ENCODE measurements around the gene EMILIN3.

Gene EMILIN3

DNA sequence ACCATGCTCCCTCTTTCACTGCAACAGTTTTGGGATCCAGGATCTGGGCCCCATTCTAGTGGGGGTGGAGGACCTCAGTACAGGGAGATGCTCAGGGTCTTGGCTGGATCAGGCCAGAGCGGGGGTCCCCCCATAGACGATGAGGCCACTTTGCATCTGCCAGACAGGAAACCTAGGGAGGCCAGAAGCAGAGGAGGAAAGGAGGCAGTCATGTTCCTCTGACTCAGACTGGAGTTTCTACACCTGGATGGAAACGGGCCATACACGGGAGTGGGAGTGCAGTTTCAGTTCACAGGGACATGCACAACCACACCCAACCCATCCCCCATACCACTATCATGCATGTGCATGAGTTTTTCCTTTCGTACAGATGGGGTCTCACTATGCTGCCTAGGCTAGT lies 3.6 kb upstream of the EMILIN3 start:
- no peak overlapping the region for H3K27ac ChIP-seq (ENCODE audit: low read length)

DNA sequence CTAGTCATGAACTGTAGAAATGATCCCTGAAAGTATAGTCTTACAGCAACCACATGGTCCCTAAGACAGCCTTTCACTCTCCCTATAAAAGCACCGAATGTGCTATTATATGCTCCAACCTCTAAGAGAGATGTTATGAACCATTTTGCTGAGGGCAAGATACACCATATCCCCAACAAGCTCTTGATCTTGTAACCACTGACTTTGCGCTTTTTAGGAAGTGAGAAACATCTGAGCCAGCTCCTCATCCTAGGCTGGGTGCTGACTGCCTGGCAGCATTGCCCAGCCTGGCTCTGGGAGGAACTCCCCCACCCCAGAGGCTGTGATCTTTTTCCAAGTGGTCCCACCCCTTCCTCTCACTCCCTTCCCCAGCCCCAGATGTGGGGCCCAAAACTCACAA lies 3.1 kb upstream of the EMILIN3 start:
- no peak overlapping the region for H3K4me2 ChIP-seq (ENCODE audit: insufficient read depth, low read length)
- H2AFZ ChIP-seq (ENCODE audit: low read depth, low read length), result no peak overlapping the region
- no peak overlapping the region for H3K4me3 ChIP-seq (ENCODE audit: low read depth in 1 of 2, low read length in 2 of 2)
- TF ChIP-seq, protein P1, sequence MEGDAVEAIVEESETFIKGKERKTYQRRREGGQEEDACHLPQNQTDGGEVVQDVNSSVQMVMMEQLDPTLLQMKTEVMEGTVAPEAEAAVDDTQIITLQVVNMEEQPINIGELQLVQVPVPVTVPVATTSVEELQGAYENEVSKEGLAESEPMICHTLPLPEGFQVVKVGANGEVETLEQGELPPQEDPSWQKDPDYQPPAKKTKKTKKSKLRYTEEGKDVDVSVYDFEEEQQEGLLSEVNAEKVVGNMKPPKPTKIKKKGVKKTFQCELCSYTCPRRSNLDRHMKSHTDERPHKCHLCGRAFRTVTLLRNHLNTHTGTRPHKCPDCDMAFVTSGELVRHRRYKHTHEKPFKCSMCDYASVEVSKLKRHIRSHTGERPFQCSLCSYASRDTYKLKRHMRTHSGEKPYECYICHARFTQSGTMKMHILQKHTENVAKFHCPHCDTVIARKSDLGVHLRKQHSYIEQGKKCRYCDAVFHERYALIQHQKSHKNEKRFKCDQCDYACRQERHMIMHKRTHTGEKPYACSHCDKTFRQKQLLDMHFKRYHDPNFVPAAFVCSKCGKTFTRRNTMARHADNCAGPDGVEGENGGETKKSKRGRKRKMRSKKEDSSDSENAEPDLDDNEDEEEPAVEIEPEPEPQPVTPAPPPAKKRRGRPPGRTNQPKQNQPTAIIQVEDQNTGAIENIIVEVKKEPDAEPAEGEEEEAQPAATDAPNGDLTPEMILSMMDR (IDR thresholded peaks at IDR 0.05; ENCODE audit: borderline replicate concordance, extremely low read depth, low read length, poor library complexity, severe bottlenecking), result no peak
- no peak for TF ChIP-seq EZH2 (IDR thresholded peaks at IDR 0.05; ENCODE audit: borderline replicate concordance, low read depth, low read length, severe bottlenecking)
- H3K9me3 ChIP-seq (ENCODE audit: insufficient read depth, low read length, severe bottlenecking), result no peaks in the 10 kb centered on the region
- no peak overlapping the region for H3K27ac ChIP-seq (ENCODE audit: low read length)
- no peak for DNase-seq
- no peak for ATAC-seq (ENCODE audit: insufficient read depth, low read depth)
- no peaks in the 10 kb centered on the region for H3K36me3 ChIP-seq (ENCODE audit: insufficient read depth, low read length)
- H3K9ac ChIP-seq (ENCODE audit: low read depth, low read length), result no peak overlapping the region
- H3K79me2 ChIP-seq (ENCODE audit: insufficient read depth, low read length), result no peaks in the 10 kb centered on the region
- no peaks in the 10 kb centered on the region for H4K20me1 ChIP-seq (ENCODE audit: insufficient read depth, low read length)
- H3K27me3 ChIP-seq (ENCODE audit: insufficient read depth, low read length, poor library complexity), result no peaks in the 10 kb centered on the region
- H3K4me1 ChIP-seq (ENCODE audit: insufficient read depth, low read length), result no peaks in the 10 kb centered on the region

More for the DNA sequence above, 3.6 kb upstream of the EMILIN3 start:
- Histone ChIP-seq H3K36me3 (ENCODE audit: insufficient read depth, low read length) (no peaks in the 10 kb centered on the region), H3K4me3 (ENCODE audit: low read depth in 1 of 2, low read length in 2 of 2) (no peak overlapping the region), H4K20me1 (ENCODE audit: insufficient read depth, low read length) (no peaks in the 10 kb centered on the region), H2AFZ (ENCODE audit: low read depth, low read length) (no peak overlapping the region), H3K27me3 (ENCODE audit: insufficient read depth, low read length, poor library complexity) (no peaks in the 10 kb centered on the region), H3K9ac (ENCODE audit: low read depth, low read length) (no peak overlapping the region), H3K79me2 (ENCODE audit: insufficient read depth, low read length) (no peaks in the 10 kb centered on the region), H3K9me3 (ENCODE audit: insufficient read depth, low read length, severe bottlenecking) (no peaks in the 10 kb centered on the region), H3K4me2 (ENCODE audit: insufficient read depth, low read length) (no peak overlapping the region), H3K4me1 (ENCODE audit: insufficient read depth, low read length) (no peaks in the 10 kb centered on the region)
- ATAC-seq (ENCODE audit: insufficient read depth, low read depth), result no peak
- DNase-seq, result no peak
- TF ChIP-seq, protein P1 (IDR thresholded peaks at IDR 0.05; ENCODE audit: borderline replicate concordance, extremely low read depth, low read length, poor library complexity, severe bottlenecking), result no peak
- no peak for TF ChIP-seq EZH2 (IDR thresholded peaks at IDR 0.05; ENCODE audit: borderline replicate concordance, low read depth, low read length, severe bottlenecking)

DNA sequence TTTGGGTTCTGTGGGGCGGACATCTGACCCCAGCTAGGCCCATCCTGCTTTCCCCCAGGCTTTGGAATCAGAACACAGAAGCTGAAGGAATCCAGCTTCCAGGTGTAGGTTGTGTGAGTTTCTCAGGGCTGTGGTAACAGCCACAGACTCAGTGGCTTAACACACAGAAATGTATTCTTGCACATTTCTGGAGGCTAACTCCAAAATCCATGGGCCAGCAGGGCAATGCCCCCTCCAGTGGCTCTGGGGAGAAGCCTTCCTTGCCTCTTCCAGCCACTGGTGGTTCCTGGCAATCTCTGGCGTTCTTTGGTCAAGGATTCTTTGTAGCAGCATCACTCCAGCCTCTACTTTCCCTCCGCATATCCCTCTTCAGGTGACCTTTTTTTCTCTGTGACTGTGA lies 1.3 kb upstream of the EMILIN3 start:
- no peak for ATAC-seq (ENCODE audit: insufficient read depth, low read depth)
- DNase-seq, result no peak
- H3K4me2 ChIP-seq (ENCODE audit: insufficient read depth, low read length), result no peak overlapping the region
- no peak overlapping the region for H3K9ac ChIP-seq (ENCODE audit: low read depth, low read length)
- H3K4me1 ChIP-seq (ENCODE audit: insufficient read depth, low read length), result no peaks in the 10 kb centered on the region
- H2AFZ ChIP-seq (ENCODE audit: low read depth, low read length), result no peak overlapping the region
- no peak for TF ChIP-seq EZH2 (IDR thresholded peaks at IDR 0.05; ENCODE audit: borderline replicate concordance, low read depth, low read length, severe bottlenecking)
- TF ChIP-seq, protein P1 (IDR thresholded peaks at IDR 0.05; ENCODE audit: borderline replicate concordance, extremely low read depth, low read length, poor library complexity, severe bottlenecking), result no peak
- H4K20me1 ChIP-seq (ENCODE audit: insufficient read depth, low read length), result no peaks in the 10 kb centered on the region
- H3K27ac ChIP-seq (ENCODE audit: low read length), result no peak overlapping the region
- no peaks in the 10 kb centered on the region for H3K9me3 ChIP-seq (ENCODE audit: insufficient read depth, low read length, severe bottlenecking)
- no peaks in the 10 kb centered on the region for H3K27me3 ChIP-seq (ENCODE audit: insufficient read depth, low read length, poor library complexity)
- no peaks in the 10 kb centered on the region for H3K79me2 ChIP-seq (ENCODE audit: insufficient read depth, low read length)
- no peak overlapping the region for H3K4me3 ChIP-seq (ENCODE audit: low read depth in 1 of 2, low read length in 2 of 2)
- no peaks in the 10 kb centered on the region for H3K36me3 ChIP-seq (ENCODE audit: insufficient read depth, low read length)

DNA sequence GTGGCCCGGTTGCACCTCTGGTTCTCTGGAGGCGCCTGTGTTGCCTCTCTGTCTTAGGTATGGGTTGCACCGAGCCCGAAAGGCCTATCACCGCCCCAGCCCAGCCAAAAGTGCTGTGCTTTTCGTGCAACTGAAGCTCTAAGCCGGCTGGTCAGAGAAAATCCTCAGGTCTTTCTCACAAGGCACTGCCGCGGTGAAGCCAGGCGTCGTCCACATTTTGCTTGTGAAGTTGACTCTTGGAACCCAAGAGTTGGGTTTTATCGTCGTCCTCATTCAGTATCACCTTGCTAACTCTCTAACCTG lies 726 bp upstream of the EMILIN3 start:
- H3K4me3 ChIP-seq (ENCODE audit: low read depth in 1 of 2, low read length in 2 of 2), result no peak overlapping the region
- H3K27me3 ChIP-seq (ENCODE audit: insufficient read depth, low read length, poor library complexity), result no peaks in the 10 kb centered on the region
- no peak overlapping the region for H3K4me2 ChIP-seq (ENCODE audit: insufficient read depth, low read length)
- H3K36me3 ChIP-seq (ENCODE audit: insufficient read depth, low read length), result no peaks in the 10 kb centered on the region
- no peaks in the 10 kb centered on the region for H3K9me3 ChIP-seq (ENCODE audit: insufficient read depth, low read length, severe bottlenecking)
- H3K27ac ChIP-seq (ENCODE audit: low read length), result no peak overlapping the region
- no peak for TF ChIP-seq EZH2 (IDR thresholded peaks at IDR 0.05; ENCODE audit: borderline replicate concordance, low read depth, low read length, severe bottlenecking)
- TF ChIP-seq, protein P1 (IDR thresholded peaks at IDR 0.05; ENCODE audit: borderline replicate concordance, extremely low read depth, low read length, poor library complexity, severe bottlenecking), result no peak
- no peaks in the 10 kb centered on the region for H3K79me2 ChIP-seq (ENCODE audit: insufficient read depth, low read length)
- no peak overlapping the region for H2AFZ ChIP-seq (ENCODE audit: low read depth, low read length)
- H4K20me1 ChIP-seq (ENCODE audit: insufficient read depth, low read length), result no peaks in the 10 kb centered on the region
- no peak for DNase-seq
- ATAC-seq (ENCODE audit: insufficient read depth, low read depth), result no peak
- no peak overlapping the region for H3K9ac ChIP-seq (ENCODE audit: low read depth, low read length)
- H3K4me1 ChIP-seq (ENCODE audit: insufficient read depth, low read length), result no peaks in the 10 kb centered on the region

All from DND-41 (cell line).